ENCODE results near the gene VSTM5. TPM values are rescaled to one million over a fixed set of nuclear protein-coding genes. Genes with fewer than 3 reads are reported as not detected.
A peak's percentile ranks its signal among the peaks of the same experiment; 100 is the strongest.
"Not testable (repeated sequence)": the region's sequence is repeated elsewhere in the genome, so short reads cannot be mapped to it uniquely, and the experiment has no call there.

Gene VSTM5
- total RNA-seq, 1 experiment from 2014 or later, result not detected

DNA sequence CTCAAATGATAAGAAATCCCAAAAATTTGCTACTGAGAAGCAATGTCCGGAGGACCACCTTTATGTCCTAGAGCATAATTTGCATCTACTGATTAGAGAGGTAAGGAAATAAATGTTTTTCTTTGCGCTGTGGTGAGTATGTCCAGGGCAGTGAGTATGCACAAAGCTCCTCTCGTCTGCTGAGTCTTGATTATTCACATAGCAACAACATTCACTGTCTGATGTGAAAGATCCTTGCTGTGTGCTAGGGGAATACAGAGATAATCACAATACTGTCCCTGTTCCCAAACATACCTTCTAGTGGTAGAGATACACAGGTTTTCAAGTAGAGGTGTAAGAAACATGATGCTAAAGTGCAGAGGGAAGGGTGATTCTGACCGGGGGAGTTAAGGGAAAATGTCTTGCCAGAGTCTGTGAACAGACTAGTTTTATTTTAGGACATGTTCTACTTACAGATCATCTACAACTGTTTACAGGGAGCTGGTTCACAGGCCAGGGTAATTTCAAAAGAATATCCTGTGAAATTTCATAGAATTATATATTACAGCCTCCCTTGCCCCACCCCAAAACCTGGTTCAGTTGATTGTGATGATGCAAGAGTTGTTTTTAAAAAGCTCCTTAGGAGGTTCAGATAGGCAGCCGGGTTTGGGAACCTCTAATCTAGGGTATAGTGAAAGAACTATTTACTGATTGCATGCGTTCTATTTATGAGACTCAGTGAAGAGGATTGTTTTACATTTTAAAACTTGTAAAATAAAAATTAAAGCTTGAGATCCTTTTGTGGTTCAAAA, 53.8 kb downstream of the VSTM5 start:
- DNase-seq (ENCODE audit: low spot score), result no peak

- no peak for DNase-seq (ENCODE audit: low spot score)
These were observed 58.9 kb downstream of the VSTM5 start for GRCh38 chr11:93791493-93791892.

DNA sequence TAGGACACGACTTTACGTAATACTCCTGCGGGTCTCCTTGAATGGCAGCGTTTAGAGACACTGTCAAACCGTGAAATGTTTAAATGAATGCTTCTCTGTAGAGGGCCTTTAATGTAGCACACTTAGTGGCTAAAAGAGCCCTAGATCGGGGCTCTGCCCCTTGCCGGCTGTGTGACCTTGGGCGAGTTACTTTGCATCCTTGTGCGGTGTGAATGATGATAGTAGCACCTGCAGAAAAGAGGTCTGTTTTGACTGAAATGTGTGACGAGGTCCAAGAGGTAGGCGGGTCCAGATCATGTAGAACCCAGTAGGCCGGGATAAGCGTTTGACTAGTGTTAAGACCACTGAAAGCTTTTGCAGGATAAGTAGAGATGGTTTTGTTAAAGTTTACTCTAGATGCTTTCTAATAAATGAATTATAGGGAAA, 65.5 kb downstream of the VSTM5 start:
- no peak for DNase-seq (ENCODE audit: low spot score)

DNA sequence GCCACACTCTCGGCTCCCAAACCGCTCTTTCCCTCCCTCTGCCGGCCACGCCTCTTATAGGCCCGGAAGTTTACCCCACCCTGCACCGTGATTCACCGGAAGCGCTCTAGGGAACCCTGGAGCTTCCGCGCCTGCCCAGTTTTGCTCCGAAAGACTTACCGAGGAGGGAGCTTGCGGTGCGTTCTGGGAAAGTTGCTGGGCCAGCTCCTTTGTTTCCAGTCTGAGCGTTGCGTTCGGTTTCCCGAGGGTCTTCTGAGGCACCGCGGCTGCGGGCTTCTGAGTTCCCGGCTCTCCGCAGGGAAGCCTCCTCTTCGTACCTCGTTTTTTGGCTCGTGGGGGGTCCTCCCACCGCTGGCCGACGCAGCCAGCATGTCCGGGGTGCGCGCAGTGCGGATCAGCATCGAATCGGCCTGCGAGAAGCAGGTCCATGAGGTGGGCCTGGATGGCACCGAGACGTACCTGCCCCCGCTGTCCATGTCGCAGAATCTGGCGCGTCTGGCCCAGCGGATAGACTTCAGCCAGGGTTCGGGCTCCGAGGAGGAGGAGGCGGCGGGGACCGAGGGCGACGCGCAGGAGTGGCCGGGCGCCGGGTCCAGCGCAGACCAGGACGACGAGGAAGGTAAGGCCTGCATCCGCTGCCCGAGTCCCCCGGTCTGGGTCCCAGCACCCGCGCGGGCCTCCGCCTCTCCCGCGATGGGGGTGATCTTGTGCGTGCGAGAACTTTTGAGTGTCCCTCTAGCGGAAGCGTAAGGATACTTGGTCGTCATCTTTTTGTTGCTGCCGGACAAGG, 66.1 kb downstream of the VSTM5 start, which contains the start of gene MED17:
TSS of gene MED17 (plus strand) at position 138 of the 790 bp plus-strand sequence. CDS start at position 370, 232 bp downstream.
- DNase-seq (ENCODE audit: low spot score), result peak; percentile 91

GRCh38 chr11:93783765-93784144, 66.7 kb downstream of the VSTM5 start:
- no peak for DNase-seq (ENCODE audit: low spot score)

GRCh38 chr11:93783362-93783761, 67.1 kb downstream of the VSTM5 start:
- DNase-seq (ENCODE audit: low spot score), result no peak

- DNase-seq (ENCODE audit: low spot score), result no peak
These were observed 75.1 kb downstream of the VSTM5 start for GRCh38 chr11:93775289-93775688.

DNA sequence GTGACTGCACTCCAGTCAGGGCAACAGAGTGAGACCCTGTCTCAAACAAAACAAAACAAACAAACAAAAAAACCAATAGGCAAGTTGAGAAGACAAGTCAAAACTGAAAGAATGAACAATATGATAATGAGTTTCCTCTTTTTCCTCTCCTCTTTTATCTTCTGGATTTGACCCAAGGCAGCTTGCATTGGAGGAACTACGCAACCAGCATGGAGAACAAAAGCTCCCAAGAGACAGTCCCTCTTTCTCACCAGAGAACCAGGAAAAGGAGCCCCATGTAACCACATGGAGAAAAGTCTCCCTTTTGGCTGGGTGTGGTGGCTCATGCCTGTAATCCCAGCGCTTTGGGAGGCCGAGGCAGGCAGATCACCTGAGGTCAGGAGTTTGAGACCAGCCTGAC, 75.9 kb downstream of the VSTM5 start:
- not testable (repeated sequence) for DNase-seq (ENCODE audit: low spot score)

DNA sequence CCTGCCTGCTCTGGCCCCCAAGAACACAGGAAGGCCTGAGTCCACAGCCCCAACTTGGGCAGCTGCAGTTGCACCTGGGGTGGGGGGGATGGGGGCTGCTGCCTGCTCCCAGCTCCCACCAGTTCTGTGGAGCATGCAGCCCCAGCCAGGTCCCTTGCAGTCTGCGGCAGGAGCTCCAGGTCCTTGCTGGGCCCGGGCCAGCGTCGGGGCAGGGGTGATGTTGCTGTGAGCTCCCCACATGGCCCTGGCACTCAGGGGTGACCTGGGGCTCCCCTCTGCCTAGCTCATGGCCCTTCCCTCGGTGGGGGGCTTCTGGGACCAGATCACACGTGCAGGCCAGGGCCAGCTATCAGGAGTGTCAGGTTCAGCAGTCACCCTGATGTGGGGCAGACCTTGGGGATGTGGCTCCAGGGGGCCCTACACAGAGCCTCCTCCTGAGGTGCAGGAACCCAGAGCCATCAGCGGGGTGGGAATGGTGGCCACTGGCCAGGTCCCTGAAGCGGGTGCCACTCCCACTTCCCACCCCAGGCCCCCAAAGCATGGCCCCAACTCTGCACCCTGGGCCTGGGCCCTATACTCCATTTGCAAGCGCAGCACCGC, 76.7 kb downstream of the VSTM5 start:
- DNase-seq (ENCODE audit: low spot score), result no peak

DNA sequence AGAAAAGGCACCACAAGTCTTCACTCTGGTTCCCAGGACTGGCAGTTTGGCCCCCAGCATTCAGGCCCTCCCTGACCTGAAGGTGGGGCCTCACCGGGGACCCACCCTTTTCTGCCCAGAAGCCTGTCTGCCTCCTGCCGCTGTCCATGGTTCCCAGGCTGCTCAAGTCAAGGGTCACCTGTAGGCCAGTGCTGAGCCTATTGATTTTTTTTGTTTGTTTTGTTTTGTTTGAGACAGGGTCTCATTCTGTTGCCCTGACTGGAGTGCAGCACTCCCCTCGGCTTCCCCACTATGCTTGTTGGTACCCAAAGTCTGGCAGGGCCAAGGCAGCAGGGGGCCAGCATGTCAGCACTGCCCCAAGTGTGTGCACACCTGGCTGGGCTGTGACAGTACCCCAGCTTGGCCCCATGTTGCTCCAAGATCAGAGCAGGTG, 77.4 kb downstream of the VSTM5 start:
- DNase-seq (ENCODE audit: low spot score), result no peak

- DNase-seq (ENCODE audit: low spot score), result no peak
These were observed 78.3 kb downstream of the VSTM5 start for GRCh38 chr11:93772123-93772522.

DNA sequence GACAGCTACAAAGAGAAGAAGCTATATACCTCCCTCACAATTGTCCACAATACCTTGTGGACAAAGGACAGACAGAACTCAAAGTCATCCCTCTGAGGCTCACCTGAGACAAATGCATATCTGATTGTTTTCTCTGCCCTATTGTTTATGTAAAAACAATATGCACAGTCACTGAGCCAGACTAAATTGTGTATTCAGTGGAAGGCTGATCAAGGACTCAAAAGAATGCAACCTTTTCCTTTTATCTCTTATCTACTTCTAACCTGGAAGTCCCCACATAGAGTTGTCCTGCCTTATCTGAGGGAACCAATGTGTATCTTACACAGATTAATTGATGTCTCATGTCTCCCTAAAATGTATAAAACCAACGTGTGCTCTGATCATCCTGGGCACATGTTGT, 80.3 kb downstream of the VSTM5 start:
- DNase-seq (ENCODE audit: low spot score), result no peak

Other genes with a start within 250 kb of the VSTM5 start
- gene CEP295, start 188.9 kb downstream of the VSTM5 start, total RNA-seq (2014; rRNA removed; shearing (Covaris generic)), result 6.9 and 12.9 TPM in 2 replicates
- gene TAF1D, start 109.1 kb downstream of the VSTM5 start, total RNA-seq (2014; rRNA removed; shearing (Covaris generic)), result 107 and 114 TPM in 2 replicates
- gene C11orf54, start 108.9 kb downstream of the VSTM5 start, total RNA-seq (2014; rRNA removed; shearing (Covaris generic)), result 8.6 and 14.3 TPM in 2 replicates
- 21.4 and 30.5 TPM in 2 replicates for gene MED17, start 66.3 kb downstream of the VSTM5 start, total RNA-seq (2014; rRNA removed; shearing (Covaris generic))
- not detected in 2 replicates for gene HEPHL1, start 170.7 kb upstream of the VSTM5 start, total RNA-seq (2014; rRNA removed; shearing (Covaris generic))

Measured in H4 (cell line).